ENCODE results near the gene P2RX4. TPM values are rescaled to one million over a fixed set of nuclear protein-coding genes. Genes with fewer than 3 reads are reported as not detected.
"Not testable (repeated sequence)": the region's sequence is repeated elsewhere in the genome, so short reads cannot be mapped to it uniquely, and the experiment has no call there.

The P2RX4 gene
- total RNA-seq, 1 donor: 44.2 TPM

DNA sequence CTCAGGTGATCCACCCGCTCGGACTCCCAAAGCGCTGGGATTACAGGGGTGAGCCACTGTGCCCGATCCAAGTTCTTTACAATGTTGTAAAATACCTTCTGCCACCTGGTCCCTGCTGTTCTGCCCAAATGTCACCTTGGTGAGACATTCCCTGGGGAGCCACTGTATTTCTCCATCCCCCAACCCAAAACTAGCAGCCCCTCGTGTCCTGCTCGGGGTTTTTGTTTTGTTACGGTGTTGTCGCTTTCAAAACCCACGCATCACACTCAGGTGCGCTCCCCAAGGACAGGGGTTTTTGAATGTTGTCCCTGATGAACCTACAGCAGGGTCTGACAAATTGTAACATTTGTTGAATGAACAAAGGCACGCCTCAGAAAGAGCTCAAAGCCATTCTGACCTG, 49.1 kb downstream of the P2RX4 start:
- H3K9me3 ChIP-seq (ENCODE audit: low read depth, low read length): no peaks in the 10 kb centered on the region
- H3K4me3 ChIP-seq (ENCODE audit: low read length): no peak overlapping the region
- H3K4me1 ChIP-seq (ENCODE audit: insufficient read depth, low read length): no peaks in the 10 kb centered on the region
- H3K27me3 ChIP-seq (ENCODE audit: insufficient read depth, low read length): no peaks in the 10 kb centered on the region

DNA sequence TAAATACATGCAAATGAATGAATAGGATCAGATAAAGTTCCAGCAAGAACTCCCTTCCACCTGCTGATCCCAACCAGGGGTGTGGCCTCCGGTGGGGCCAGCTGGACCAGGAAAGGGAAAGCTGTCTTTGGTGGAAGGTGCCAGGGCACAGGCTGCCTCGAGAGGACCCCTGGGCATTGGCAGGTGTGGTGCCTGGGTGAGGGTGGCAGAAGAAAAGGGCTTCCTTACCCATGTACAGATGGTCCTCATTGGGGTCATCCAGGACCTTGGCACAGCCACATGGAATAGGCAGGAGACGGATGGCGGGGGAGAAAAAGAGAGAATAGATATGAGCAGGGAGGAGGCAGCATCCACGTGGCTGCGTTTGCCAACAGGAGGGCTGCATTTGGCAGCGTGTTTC, 50.2 kb downstream of the P2RX4 start:
- Histone ChIP-seq H3K9me3 (ENCODE audit: low read depth, low read length) (no peaks in the 10 kb centered on the region), H3K27me3 (ENCODE audit: insufficient read depth, low read length) (no peaks in the 10 kb centered on the region), H3K4me1 (ENCODE audit: insufficient read depth, low read length) (no peaks in the 10 kb centered on the region), H3K4me3 (ENCODE audit: low read length) (no peak overlapping the region)

DNA sequence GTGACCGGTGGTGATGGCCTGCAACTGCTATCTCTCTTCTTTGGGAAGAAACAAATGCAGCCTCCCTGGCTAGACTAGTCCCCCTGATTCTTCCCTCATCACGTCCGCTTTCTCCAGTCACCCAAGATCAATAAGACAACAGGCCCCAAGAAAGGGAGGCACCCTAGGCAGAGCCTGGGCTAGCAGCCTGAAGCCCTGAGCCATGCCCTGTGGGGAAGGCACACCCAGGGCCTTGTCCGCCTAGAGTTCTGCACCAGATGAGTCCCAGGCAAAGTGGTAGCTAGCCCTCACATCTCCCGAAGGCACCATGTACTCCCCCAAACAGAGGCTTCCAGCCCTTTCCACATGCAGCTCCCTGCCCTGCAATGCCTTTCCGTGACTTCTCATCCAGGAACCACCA, 51.5 kb downstream of the P2RX4 start:
- H3K4me1 ChIP-seq (ENCODE audit: insufficient read depth, low read length): no peaks in the 10 kb centered on the region

DNA sequence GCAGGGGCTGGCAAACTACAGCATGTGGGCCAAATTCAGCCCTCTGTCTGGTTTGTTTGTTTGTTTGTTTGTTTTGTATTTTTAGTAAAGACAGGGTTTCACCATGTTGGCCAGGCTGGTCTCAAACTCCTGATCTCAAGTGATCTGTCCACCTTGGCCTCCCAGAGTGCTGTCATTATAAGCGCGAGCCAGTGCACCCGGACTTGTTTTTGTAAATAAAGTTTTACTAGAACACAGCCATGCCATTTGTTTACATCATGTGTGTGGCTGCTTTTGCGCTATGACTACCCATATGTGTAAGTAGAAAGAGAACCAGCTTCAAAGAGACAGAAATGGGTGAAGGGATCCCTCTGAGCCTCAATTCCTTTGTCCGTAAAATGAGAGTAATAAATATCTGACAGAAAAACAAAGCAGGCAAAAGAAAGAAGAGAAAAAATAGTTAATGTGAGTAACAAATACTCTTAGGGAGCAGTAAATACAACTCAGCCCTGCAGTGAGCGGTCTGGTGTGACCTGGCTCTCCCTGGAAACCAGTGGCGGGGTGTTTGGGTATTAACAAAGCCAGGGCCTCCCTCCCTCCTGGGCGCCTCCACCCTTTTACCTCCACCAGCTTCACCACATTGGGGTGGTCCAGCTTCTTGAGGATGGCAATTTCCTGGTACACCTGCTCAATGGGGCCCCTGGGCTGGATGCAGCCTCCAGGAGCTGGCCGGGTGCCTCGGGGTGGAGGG, 53.4 kb downstream of the P2RX4 start:
- Histone ChIP-seq H3K4me1 (ENCODE audit: insufficient read depth, low read length) (no peaks in the 10 kb centered on the region), H3K4me3 (ENCODE audit: low read length) (no peak overlapping the region), H3K27me3 (ENCODE audit: insufficient read depth, low read length) (no peaks in the 10 kb centered on the region), H3K9me3 (ENCODE audit: low read depth, low read length) (no peaks in the 10 kb centered on the region)

More for the DNA sequence above, 51.5 kb downstream of the P2RX4 start:
- no peaks in the 10 kb centered on the region for H3K27me3 ChIP-seq (ENCODE audit: insufficient read depth, low read length)
- H3K9me3 ChIP-seq (ENCODE audit: low read depth, low read length): no peaks in the 10 kb centered on the region
- H3K4me3 ChIP-seq (ENCODE audit: low read length): no peak overlapping the region

DNA sequence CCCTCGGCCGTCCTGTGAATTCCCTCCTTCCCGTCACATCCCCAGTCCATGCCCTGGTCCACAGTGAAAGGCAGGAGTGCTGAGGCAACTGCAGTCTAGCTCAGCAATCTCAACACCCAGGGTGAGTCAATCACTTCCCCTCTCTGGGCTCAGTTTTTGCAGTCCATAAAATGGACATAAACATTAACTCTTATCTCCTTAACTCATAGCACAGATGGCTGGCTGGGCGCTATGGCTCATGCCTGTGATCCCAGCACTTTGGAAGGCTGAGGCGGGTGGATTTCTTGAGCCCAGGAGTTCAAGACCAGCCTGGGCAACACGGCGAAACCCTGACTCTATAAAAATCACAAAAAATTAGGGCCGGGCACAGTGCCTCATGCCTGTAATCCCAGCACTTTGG, 54.2 kb downstream of the P2RX4 start:
- no peak overlapping the region for H3K4me3 ChIP-seq (ENCODE audit: low read length)
- no peaks in the 10 kb centered on the region for H3K9me3 ChIP-seq (ENCODE audit: low read depth, low read length)
- H3K4me1 ChIP-seq (ENCODE audit: insufficient read depth, low read length): no peaks in the 10 kb centered on the region

DNA sequence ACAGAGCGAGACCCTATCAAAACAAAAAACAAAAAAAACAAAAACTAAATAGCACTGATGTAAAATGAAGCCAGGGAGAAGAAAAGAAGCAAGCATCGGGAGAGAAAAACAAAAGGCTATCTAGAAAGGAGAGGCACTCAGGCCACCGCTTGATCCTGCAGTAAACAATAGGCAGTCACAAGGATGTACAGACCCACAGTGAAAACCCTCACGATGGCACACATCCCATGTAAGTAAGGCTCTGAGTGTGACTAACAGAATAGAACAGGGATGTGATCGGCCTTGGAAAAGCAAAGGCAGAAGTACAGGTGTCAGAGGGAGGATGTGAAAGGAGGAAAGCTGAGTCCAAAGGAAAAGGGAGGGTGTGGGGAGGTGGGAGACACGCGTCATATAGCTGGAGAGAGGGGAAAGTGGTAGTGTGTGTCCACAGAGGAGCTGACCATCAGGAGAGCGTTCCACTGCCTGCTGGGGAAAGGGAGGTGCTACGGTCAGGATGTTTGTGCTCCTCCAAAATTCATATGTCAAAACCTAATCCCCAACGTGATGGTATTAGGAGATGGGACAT, 55.1 kb downstream of the P2RX4 start:
- Histone ChIP-seq H3K4me3 (ENCODE audit: low read length) (no peak overlapping the region), H3K9me3 (ENCODE audit: low read depth, low read length) (no peaks in the 10 kb centered on the region), H3K27me3 (ENCODE audit: insufficient read depth, low read length) (no peaks in the 10 kb centered on the region), H3K4me1 (ENCODE audit: insufficient read depth, low read length) (no peaks in the 10 kb centered on the region)

More for the DNA sequence above, 54.2 kb downstream of the P2RX4 start:
- H3K27me3 ChIP-seq (ENCODE audit: insufficient read depth, low read length): no peaks in the 10 kb centered on the region

DNA sequence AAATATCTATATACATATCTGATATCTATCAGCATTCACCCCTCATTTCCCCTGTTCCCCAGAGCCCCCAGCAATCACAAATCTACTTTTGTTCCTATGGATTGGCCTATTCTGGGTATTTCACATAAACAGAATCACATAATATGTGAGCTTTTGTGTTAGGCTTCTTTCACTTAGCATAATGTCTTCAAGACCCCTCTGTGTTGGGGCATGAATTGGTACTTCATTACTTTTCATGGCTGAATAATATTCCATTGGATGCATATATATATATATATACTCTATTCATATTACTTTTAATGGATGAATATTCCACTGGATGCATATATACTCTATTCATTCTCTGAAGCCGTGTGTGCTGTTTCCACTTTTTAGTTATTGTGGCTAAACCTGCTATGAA, 57.9 kb downstream of the P2RX4 start:
- no peaks in the 10 kb centered on the region for H3K9me3 ChIP-seq (ENCODE audit: low read depth, low read length)

DNA sequence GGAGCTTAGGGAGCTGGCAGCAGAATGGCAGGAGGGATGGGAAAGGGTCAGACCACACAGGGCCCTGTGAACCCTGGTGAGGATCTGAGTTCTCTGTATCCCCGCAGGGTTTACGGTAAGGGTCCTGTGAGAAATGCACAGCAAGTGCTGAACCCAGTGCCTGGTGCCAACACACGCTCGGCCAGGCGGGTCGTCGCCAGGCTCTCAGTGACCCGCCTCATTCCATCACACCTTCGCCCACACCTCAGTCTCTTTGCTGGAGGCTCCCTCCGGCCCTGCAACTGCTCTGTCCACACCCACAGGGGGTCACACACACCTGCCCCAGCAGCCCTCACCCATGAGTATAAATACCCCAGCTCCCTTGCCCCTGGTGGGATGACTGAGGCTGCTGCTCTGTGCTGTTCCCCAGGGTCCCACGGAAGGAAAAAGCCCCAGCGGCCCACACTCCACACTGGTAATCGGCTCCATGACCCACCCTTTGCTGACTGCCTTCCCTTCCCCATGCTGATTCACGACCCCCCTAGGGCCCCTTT, 63.5 kb downstream of the P2RX4 start:
- Histone ChIP-seq H3K9me3 (ENCODE audit: low read depth, low read length) (no peaks in the 10 kb centered on the region), H3K27me3 (ENCODE audit: insufficient read depth, low read length) (no peaks in the 10 kb centered on the region), H3K4me3 (ENCODE audit: low read length) (no peak overlapping the region), H3K4me1 (ENCODE audit: insufficient read depth, low read length) (peaks cover 20% of the 10 kb centered on the region)

More for the DNA sequence above, 57.9 kb downstream of the P2RX4 start:
- Histone ChIP-seq H3K27me3 (ENCODE audit: insufficient read depth, low read length) (no peaks in the 10 kb centered on the region), H3K4me3 (ENCODE audit: low read length) (no peak overlapping the region), H3K4me1 (ENCODE audit: insufficient read depth, low read length) (no peaks in the 10 kb centered on the region)

DNA sequence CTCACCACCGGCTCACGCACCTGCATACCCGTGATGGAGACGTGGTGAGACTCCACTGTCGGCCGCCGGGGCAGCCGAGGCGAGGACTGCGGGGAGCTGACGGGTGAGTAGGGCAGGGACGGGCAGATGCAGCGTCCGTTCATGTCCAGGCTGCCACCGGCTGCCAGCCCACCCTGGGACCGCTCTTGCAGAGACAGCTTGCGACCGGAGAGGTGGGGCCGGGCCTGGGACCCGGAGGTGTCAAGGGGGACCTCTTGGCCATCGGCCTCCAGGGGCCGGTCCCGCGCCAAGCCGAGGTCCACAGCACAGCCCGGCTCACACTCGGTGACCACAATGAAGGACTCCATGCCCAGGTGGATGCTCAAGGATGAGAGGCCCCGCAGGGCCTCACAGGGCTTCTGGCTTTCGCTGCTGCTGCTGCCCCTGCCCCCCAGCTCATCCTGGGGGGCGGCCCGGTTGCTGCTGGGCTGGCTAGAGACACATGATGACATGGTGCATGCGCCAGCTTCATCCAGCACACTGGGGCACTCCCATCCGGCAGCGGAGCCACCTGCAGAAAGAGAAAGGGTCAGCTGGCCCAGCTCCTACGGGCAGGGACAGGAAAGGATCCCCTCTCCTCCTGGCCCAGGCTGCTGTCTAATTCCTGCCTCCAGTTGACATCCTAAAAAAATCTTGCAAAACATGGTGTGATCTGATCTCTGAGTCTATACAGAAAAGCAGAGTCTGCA, 64.3 kb downstream of the P2RX4 start:
- no peaks in the 10 kb centered on the region for H3K27me3 ChIP-seq (ENCODE audit: insufficient read depth, low read length)
- H3K4me1 ChIP-seq (ENCODE audit: insufficient read depth, low read length): peaks cover 27% of the 10 kb centered on the region
- no peak overlapping the region for H3K4me3 ChIP-seq (ENCODE audit: low read length)
- no peaks in the 10 kb centered on the region for H3K9me3 ChIP-seq (ENCODE audit: low read depth, low read length)

DNA sequence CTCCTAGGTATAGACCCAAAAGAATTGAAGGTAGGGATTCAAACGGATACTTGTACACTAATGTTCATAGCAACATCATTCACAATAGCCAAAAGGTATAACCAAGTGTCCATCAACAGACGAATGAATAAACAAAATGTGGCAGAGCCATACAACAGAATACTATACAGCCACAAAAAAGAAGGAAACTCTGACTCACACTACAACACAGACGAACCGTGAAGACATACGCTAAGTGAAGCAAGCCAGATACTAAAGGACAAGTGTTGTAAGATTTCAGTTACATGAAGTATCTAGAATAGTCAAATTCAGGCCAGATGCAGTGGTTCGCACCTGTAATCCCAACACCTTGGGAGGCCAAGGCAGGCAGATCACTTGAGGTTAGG, 67.4 kb downstream of the P2RX4 start:
- Histone ChIP-seq H3K4me3 (ENCODE audit: low read length) (no peak overlapping the region), H3K9me3 (ENCODE audit: low read depth, low read length) (no peaks in the 10 kb centered on the region), H3K27me3 (ENCODE audit: insufficient read depth, low read length) (no peaks in the 10 kb centered on the region), H3K4me1 (ENCODE audit: insufficient read depth, low read length) (peaks cover 34% of the 10 kb centered on the region)

DNA sequence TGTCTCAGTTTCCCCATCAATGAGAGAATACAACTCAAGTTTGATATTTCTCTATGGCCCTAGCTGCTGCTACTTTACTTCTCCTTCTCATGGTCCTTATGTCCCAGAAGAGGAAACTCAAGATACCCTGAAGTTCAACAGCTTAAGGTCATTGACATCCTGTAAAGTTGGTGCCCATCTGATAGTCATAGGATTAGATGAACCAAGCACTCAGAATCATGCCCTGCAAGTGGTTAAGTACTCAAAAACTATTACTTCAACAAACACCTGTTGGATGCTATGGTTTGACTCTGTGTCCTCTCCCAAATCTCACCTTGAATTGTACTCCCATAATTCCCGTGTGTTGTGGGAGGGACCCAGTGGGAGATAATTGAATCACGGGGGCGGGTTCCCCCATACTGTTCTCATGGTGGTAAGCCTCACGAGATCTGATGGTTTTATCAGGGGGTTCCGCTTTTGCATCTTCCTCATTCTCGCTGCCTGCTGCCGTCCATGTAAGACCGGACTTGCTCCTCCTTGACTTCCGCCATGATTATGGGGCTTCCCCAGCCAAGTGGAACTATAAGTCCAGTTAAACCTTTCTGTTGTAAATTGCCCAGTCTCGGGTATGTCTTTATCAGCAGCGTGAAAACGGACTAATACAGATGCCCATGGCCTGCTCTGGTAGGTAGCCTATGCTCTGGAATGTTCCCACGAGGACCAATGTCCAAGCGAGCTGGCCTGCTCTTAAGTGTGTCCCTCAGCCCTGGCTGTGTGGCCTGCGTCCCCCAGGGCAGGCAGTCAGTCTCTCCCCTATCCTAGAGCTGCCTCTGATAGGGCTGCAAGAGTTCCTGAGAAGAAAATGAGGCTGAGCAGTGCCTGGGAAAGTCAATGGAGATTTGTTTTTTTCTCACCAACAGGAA, 68.5 kb downstream of the P2RX4 start:
- Histone ChIP-seq H3K9me3 (ENCODE audit: low read depth, low read length) (no peaks in the 10 kb centered on the region), H3K4me1 (ENCODE audit: insufficient read depth, low read length) (peaks cover 34% of the 10 kb centered on the region), H3K27me3 (ENCODE audit: insufficient read depth, low read length) (no peaks in the 10 kb centered on the region), H3K4me3 (ENCODE audit: low read length) (no peak overlapping the region)

DNA sequence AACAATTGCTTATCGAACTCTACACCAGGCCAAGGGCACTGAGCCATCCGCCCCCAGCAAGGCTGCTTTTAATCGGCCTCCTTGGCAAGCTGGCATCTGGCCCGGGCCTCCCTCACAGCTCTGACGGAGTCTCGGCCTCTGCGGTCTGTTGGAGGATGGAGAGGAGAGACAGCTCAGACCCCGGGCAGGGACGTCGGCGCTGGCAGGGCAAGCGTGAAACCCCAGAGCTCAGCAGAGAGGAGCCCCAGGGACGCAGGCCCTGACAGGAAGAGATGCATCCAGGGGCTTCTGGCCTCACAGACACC, 69.1 kb downstream of the P2RX4 start:
- Histone ChIP-seq H3K27me3 (ENCODE audit: insufficient read depth, low read length) (no peaks in the 10 kb centered on the region), H3K4me3 (ENCODE audit: low read length) (no peak overlapping the region), H3K4me1 (ENCODE audit: insufficient read depth, low read length) (peaks cover 34% of the 10 kb centered on the region), H3K9me3 (ENCODE audit: low read depth, low read length) (no peaks in the 10 kb centered on the region)

DNA sequence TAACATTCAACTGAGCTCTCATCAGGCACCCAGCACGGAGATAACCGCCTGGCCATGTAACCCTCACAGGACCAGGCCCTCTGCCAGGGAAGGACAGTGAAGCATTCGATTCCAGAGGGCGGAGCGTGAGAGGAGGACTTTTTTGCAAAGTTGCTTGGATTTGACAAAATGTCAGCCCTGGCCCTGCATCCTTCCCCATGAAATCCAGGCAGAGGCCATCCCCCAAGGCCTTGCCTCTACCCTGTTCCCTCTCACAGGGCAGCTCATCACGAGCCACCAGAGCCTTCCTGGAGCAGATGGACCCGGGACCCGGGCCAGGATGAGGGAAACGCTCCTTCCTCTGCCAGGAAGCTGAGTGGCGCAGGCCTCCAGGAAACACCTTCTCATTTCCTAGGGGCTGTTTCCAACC, 69.6 kb downstream of the P2RX4 start:
- no peaks in the 10 kb centered on the region for H3K9me3 ChIP-seq (ENCODE audit: low read depth, low read length)
- H3K4me1 ChIP-seq (ENCODE audit: insufficient read depth, low read length): peaks cover 34% of the 10 kb centered on the region
- no peaks in the 10 kb centered on the region for H3K27me3 ChIP-seq (ENCODE audit: insufficient read depth, low read length)
- H3K4me3 ChIP-seq (ENCODE audit: low read length): no peak overlapping the region

DNA sequence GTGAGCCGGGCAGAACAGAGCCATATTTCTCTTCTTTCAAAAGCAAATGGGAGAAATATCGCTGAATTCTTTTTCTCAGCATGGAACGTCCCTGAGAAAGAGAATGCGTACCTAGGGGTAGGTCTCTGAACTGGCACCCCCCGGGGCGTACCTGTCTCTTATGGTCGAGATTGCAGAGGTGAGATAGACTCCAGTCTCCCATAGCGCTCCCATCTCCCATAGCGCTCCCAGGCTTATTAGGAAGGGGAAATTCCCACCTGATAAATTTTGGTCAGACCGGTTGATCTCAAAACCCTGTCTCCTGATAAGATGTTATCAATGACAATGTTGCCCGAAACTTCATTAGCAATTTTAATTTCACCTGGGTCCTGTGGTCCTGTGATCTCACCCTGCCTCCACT, 70.6 kb downstream of the P2RX4 start:
- H3K4me1 ChIP-seq (ENCODE audit: insufficient read depth, low read length): peaks cover 34% of the 10 kb centered on the region
- H3K4me3 ChIP-seq (ENCODE audit: low read length); H3K27me3 ChIP-seq (ENCODE audit: insufficient read depth, low read length); H3K9me3 ChIP-seq (ENCODE audit: low read depth, low read length): not testable (repeated sequence)

DNA sequence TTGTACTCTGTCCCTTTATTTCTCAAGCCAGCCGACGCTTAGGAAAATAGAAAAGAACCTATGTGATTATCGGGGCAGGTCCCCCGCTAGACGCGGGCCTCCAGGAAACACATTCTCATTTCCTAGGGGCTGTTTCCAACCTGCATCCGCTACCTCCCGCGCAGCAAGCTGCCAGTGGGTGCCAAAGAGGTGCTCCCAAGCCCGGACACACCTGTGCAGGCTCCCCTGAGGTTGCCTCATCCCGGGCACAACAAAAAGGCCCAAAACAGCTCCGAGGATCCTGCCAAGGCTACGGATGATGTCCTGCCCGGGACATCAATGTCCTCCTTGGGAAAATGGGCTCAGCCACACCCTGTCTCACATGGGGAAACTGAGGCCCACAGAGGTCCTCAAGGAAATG, 71.2 kb downstream of the P2RX4 start:
- H3K4me1 ChIP-seq (ENCODE audit: insufficient read depth, low read length): peaks cover 38% of the 10 kb centered on the region

More for the DNA sequence above, 71.2 kb downstream of the P2RX4 start:
- not testable (repeated sequence) for H3K9me3 ChIP-seq (ENCODE audit: low read depth, low read length); H3K4me3 ChIP-seq (ENCODE audit: low read length); H3K27me3 ChIP-seq (ENCODE audit: insufficient read depth, low read length)

Data from mononuclear cell (primary cell).